Neutrophil (primary cell): ENCODE results near the gene SENP7.

Source experiments
- H3K27ac ChIP-seq: fragments of 200-600 bp; sonication (generic); 2 replicates; pipeline ENCODE4 v1.5.1; 2016; ENCODE audit warnings: mild to moderate bottlenecking, moderate library complexity
- H3K27me3 ChIP-seq: fragments of 200-600 bp; sonication (generic); 2 replicates; pipeline ENCODE4 v1.6.0; 2016; ENCODE audit warnings: mild to moderate bottlenecking
- H3K36me3 ChIP-seq: fragments of 200-600 bp; sonication (generic); 2 replicates; pipeline ENCODE4 v1.5.1; 2017
- H3K4me1 ChIP-seq, 2 experiments: fragments of 200-600 bp in 1 of 2; sonication (generic) in 1 of 2; 1 replicate in 1 of 2; 2 replicates in 1 of 2; pipeline versions ENCODE4 v1.5.1 to v1.6.1; 2013 to 2016; ENCODE audit warnings: low read depth in 1 of 2, low read length in 1 of 2, mild to moderate bottlenecking in 1 of 2, moderate library complexity in 1 of 2; ENCODE audit not compliant: control insufficient read depth in 1 of 2, insufficient read depth in 1 of 2
- H3K4me3 ChIP-seq, 2 experiments: fragments of 200-600 bp in 1 of 2; sonication (generic) in 1 of 2; 1 replicate in 1 of 2; 2 replicates in 1 of 2; pipeline ENCODE4 v1.5.1; 2013 to 2016; ENCODE audit warnings: low read depth in 1 of 2, low read length in 1 of 2, mild to moderate bottlenecking in 1 of 2, moderate library complexity in 1 of 2
- H3K9me3 ChIP-seq: fragments of 200-600 bp; sonication (generic); 2 replicates; pipeline ENCODE4 v1.5.1; 2016
- TF ChIP-seq, protein P1 (sequence below): fragments of 200-600 bp; sonication (generic); IDR thresholded peaks from 2 replicates; pipeline ENCODE4 v1.5.1; 2016; ENCODE audit warnings: antibody characterized with exemption

The SENP7 gene

DNA sequence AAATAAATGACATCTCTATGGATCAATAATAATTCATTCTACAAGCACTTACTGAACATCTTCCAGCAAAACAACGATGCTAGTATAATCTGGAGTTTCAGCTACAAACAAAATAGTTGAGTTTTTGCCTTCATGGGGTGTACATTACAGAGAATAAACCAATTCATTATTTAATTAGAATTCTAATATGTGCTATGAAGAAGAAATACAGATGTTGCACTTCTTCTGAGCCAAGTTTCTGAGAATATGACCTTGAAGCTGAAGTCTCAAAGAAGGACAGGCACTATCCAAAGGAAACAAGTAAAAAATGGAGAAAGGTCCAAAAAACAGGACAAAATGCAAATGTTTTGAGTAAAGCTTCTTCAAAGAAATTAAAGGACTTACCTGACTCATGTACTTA lies 94.2 kb downstream of the SENP7 start:
- Histone ChIP-seq H3K27me3 (no peaks in the 10 kb centered on the region), H3K36me3 (peaks cover 5% of the 10 kb centered on the region), H3K27ac (no peak overlapping the region), H3K4me3 (no peak overlapping the region), H3K9me3 (no peaks in the 10 kb centered on the region), H3K4me1 (no peaks in the 10 kb centered on the region)
- TF ChIP-seq, protein P1, sequence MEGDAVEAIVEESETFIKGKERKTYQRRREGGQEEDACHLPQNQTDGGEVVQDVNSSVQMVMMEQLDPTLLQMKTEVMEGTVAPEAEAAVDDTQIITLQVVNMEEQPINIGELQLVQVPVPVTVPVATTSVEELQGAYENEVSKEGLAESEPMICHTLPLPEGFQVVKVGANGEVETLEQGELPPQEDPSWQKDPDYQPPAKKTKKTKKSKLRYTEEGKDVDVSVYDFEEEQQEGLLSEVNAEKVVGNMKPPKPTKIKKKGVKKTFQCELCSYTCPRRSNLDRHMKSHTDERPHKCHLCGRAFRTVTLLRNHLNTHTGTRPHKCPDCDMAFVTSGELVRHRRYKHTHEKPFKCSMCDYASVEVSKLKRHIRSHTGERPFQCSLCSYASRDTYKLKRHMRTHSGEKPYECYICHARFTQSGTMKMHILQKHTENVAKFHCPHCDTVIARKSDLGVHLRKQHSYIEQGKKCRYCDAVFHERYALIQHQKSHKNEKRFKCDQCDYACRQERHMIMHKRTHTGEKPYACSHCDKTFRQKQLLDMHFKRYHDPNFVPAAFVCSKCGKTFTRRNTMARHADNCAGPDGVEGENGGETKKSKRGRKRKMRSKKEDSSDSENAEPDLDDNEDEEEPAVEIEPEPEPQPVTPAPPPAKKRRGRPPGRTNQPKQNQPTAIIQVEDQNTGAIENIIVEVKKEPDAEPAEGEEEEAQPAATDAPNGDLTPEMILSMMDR = no peak

DNA sequence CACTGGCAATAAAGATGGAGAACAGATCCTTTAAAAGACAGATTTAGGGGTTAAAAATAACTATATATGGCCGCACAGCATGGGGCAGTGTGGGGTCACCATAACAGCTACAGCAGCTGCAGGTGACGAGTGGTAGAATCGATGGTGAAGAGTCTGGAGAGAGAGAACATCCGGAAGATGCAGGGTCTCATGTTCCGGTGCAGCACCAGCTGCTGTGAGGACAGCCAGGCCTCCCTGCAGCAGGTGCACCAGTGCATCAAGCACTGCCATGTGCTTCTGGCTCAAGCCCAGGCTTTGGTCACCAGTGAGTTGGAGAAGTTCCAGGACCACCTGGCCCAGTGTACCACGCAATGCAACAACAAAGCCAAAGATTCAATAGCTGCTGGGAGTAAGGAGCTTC lies 98.9 kb downstream of the SENP7 start:
- Histone ChIP-seq H3K9me3 (no peaks in the 10 kb centered on the region), H3K36me3 (peaks cover 5% of the 10 kb centered on the region), H3K27me3 (no peaks in the 10 kb centered on the region), H3K4me3 (no peak overlapping the region), H3K27ac (no peak overlapping the region), H3K4me1 (no peaks in the 10 kb centered on the region)
- TF ChIP-seq, protein P1 = no peak

DNA sequence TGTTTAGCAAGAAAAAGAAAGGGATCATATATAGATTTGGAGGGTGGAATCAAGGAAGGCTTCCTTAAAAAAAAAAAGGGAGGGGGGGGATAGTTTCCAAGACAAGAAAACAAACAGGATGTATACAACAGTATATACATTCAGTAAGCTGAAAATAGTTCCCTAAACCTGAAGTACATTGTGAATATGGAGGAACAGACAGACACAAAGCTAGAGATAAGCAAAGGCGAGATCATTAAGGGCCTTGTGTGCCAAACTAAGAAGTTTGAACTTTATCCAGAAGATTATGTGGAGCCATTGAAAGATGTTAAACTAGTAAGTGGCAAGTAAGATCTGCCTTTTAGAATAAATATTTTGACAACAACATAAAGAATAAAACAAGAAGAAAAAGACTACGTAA lies 99.4 kb downstream of the SENP7 start:
- peaks cover 5% of the 10 kb centered on the region for H3K36me3 ChIP-seq
- TF ChIP-seq, protein P1 = no peak
- H3K27ac ChIP-seq = no peak overlapping the region
- H3K4me1 ChIP-seq = no peaks in the 10 kb centered on the region
- H3K9me3 ChIP-seq = no peaks in the 10 kb centered on the region
- H3K27me3 ChIP-seq = no peaks in the 10 kb centered on the region
- H3K4me3 ChIP-seq = no peak overlapping the region

DNA sequence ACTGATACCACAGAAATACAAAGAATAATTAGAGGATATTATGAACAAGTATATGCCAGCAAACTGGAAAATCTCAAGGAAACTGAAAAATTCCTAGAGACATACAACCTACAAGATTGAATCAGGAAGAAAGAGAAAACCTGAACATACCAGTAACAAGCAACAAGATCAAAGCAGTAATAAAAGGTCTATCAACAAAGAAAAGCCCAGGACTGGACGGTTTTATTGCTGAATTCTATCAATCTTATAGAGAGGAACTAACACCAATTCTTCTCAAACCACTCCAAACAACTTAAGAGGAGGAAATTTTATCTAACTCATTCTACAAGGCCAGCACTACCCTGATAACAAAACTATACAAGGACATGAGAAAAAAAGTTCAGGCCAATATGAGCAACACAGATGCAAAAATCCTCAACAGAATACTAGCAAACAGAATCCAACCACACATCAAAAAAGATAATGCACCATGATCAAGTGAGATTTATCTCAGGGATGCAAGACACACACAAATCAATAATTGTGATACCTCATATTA lies 121.5 kb downstream of the SENP7 start:
- TF ChIP-seq, protein P1 = no peak
- Histone ChIP-seq H3K4me3 (no peak overlapping the region), H3K36me3 (no peaks in the 10 kb centered on the region), H3K4me1 (no peaks in the 10 kb centered on the region), H3K9me3 (no peaks in the 10 kb centered on the region), H3K27ac (no peak overlapping the region), H3K27me3 (no peaks in the 10 kb centered on the region)

DNA sequence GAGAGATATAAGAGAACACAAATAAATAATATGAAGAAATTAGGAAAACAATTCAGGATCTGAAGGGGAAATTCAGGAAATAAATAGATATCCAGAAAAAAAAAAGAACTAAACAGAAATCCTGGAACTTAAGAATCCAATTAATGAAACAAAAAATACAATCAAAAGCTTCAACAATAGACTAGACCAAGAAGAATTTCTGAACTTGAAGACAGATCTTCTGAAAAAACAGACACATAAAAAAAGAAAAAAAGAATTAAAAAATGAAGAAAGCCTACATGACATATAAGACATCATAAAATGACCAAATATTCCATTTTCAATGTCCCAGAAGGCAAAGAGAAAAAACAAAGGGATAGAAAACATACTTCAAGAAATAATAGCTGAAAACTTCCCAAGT lies 124.3 kb downstream of the SENP7 start:
- Histone ChIP-seq H3K27ac (no peak overlapping the region), H3K36me3 (no peaks in the 10 kb centered on the region), H3K9me3 (no peaks in the 10 kb centered on the region), H3K4me3 (no peak overlapping the region), H3K27me3 (no peaks in the 10 kb centered on the region), H3K4me1 (no peaks in the 10 kb centered on the region)
- TF ChIP-seq, protein P1 = no peak

DNA sequence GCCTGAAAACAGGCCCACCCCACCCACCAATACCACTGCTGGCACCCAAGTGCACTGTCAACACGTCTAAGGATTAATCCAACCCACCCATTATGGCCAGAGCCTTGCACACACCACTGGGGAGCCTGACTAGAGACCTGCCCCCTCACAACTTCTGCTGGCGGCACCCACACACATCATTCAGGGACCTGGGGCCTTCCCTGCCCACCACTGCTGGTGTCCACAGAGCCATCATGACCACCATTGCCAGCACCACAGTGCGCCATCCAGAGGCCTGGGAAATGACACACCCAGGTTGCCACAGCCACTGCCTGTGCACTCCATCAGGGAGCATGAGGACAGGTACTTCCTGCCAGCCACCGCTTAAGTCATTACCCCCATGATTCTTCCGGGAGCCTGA lies 125.7 kb downstream of the SENP7 start:
- H3K27me3 ChIP-seq = no peaks in the 10 kb centered on the region

More for the DNA sequence above, 125.7 kb downstream of the SENP7 start:
- Histone ChIP-seq H3K36me3 (no peaks in the 10 kb centered on the region), H3K9me3 (no peaks in the 10 kb centered on the region), H3K4me3 (no peak overlapping the region), H3K4me1 (no peaks in the 10 kb centered on the region), H3K27ac (no peak overlapping the region)
- TF ChIP-seq, protein P1 = no peak
